ENCODE measurements around the gene EPS8L2.
A peak's percentile ranks its signal among the peaks of the same experiment; 100 is the strongest.

Gene EPS8L2

DNA sequence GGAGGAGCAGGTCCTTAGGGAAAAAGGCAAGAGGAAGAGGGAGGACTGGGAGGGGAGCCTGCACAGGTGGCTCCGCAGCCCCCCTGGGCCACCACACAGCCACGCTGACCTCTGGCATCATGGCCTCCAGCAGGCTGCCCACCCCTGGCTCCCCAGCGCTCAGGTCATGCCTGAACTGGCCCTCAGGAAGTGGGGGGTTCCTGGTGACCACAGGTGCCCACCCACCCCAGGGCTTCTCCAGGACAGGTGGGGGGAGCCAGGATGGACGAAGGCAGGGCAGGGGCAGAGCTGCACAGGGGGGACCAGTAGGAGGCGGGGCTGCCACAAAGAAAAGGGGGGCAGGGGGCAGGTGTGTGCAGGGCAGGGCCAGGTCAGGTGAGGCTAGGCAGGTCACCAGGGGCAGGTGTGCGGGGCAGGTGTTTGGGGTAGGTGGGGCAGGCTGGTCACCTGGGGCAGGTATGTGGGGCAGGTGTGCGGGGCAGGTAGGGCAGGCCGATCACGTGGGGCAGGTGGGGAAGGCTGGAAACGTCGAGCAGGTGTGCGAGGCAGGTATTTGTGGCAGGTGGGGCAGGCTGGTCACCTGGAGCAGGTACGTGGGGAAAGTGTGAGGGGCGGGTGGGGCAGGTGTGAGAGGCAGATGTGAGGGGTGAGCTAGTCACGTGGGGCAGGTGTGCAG lies 12.0 kb upstream of the EPS8L2 start:
- TF ChIP-seq, protein P1, sequence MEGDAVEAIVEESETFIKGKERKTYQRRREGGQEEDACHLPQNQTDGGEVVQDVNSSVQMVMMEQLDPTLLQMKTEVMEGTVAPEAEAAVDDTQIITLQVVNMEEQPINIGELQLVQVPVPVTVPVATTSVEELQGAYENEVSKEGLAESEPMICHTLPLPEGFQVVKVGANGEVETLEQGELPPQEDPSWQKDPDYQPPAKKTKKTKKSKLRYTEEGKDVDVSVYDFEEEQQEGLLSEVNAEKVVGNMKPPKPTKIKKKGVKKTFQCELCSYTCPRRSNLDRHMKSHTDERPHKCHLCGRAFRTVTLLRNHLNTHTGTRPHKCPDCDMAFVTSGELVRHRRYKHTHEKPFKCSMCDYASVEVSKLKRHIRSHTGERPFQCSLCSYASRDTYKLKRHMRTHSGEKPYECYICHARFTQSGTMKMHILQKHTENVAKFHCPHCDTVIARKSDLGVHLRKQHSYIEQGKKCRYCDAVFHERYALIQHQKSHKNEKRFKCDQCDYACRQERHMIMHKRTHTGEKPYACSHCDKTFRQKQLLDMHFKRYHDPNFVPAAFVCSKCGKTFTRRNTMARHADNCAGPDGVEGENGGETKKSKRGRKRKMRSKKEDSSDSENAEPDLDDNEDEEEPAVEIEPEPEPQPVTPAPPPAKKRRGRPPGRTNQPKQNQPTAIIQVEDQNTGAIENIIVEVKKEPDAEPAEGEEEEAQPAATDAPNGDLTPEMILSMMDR (IDR thresholded peaks at IDR 0.05): no peak
- DNase-seq (ENCODE audit: low spot score): no peak
- Histone ChIP-seq H3K4me3 (peak overlapping the region; percentile 89), H3K27ac (peak overlapping the region; percentile 96 to 98)

GRCh38 chr11:694563-695287 lies 11.3 kb upstream of the EPS8L2 start, which contains the start of gene DEAF1:
Gene DEAF1, minus strand, starts transcription at chr11:695222. Its CDS starts 175 bp downstream, at chr11:695047.
- DNase-seq (ENCODE audit: low spot score): peak; percentile 99
- Histone ChIP-seq H3K4me3 (peak within 1 kb of the TSS; percentile 89), H3K27ac (peak within 1 kb of the TSS; percentile 96 to 98)
- TF ChIP-seq, protein P1 (IDR thresholded peaks at IDR 0.05): no peak

- DNase-seq (ENCODE audit: low spot score): no peak
Observed at GRCh38 chr11:695288-695537, 10.8 kb upstream of the EPS8L2 start.

GRCh38 chr11:695538-696248 lies 10.3 kb upstream of the EPS8L2 start, which contains the start of gene TMEM80:
Gene TMEM80, plus strand, starts transcription at chr11:695816. Its CDS starts 12 bp downstream, at chr11:695828.
- Histone ChIP-seq H3K27ac (peak within 1 kb of the TSS; percentile 96 to 98), H3K4me3 (peak within 1 kb of the TSS; percentile 89)
- DNase-seq (ENCODE audit: low spot score): peak; percentile 99
- TF ChIP-seq, protein P1 (IDR thresholded peaks at IDR 0.05): no peak

More at GRCh38 chr11:695288-695537, 10.8 kb upstream of the EPS8L2 start:
- peak overlapping the region; percentile 89 for H3K4me3 ChIP-seq
- TF ChIP-seq, protein P1 (IDR thresholded peaks at IDR 0.05): no peak
- peak overlapping the region; percentile 96 to 98 for H3K27ac ChIP-seq

GRCh38 chr11:696955-697491 lies 9.0 kb upstream of the EPS8L2 start:
- DNase-seq (ENCODE audit: low spot score): no peak
- Histone ChIP-seq H3K4me3 (peak overlapping the region; percentile 89), H3K27ac (peak overlapping the region; percentile 51 to 98)
- TF ChIP-seq, protein P1 (IDR thresholded peaks at IDR 0.05): no peak

DNA sequence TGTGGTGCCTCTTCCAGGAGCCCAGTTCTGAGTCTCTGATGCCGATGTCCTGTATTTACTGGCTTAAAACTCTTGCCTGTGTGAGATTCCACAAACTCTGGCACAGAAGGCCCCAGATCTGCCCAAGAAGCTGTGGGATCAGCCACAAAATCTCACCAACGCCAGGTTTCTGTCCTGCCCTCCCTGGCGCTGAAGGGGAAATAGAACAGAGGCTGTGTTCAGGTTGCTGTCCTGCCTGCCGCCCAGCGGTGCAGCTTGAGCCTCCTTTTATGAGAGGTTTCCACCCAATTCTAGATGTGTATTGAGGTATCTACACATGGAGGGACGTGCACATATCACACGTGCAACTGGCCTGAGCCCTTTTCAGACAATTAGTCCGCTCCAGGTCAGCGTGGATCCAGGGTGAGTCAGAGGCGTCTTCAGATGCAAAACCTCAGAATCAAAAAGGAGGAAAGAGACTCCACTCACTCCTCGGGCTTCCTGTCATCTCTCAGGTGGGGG lies 8.2 kb upstream of the EPS8L2 start:
- no peak overlapping the region for H3K4me3 ChIP-seq
- no peak for DNase-seq (ENCODE audit: low spot score)
- TF ChIP-seq, protein P1 (IDR thresholded peaks at IDR 0.05): no peak
- H3K27ac ChIP-seq: peak overlapping the region; percentile 51 to 98
